ENCODE data around the gene SH3PXD2B. TPM values are rescaled to one million over a fixed set of nuclear protein-coding genes. Genes with fewer than 3 reads are reported as not detected.

Gene SH3PXD2B
- total and polyA plus RNA-seq, 2 of the 13 experiments (the other 11 are each of a cell fraction or from before 2014, with no cell fraction given): 3.4 to 4.6 TPM

- no peak for TF ChIP-seq AHDC1 (CRISPR knock-in tag; IDR thresholded peaks at IDR 0.05; ENCODE audit: borderline replicate concordance)
- no peak for TF ChIP-seq ZNF850 (CRISPR knock-in tag; conservative IDR thresholded peaks at IDR 0.05)
- TF ChIP-seq SMARCE1 (IDR thresholded peaks at IDR 0.05; ENCODE audit: borderline replicate concordance): no peak
- TF ChIP-seq TFAP4 (IDR thresholded peaks at IDR 0.05; ENCODE audit: borderline replicate concordance, low read depth): no peak
- TF ChIP-seq RNF219 (CRISPR knock-in tag; IDR thresholded peaks at IDR 0.05): no peak
- no peak; the same call in 1 of the 2 replicates for TF ChIP-seq ZNF740 (CRISPR knock-in tag; IDR thresholded peaks at IDR 0.05)
- no peak for TF ChIP-seq ZNF124 (CRISPR knock-in tag; IDR thresholded peaks at IDR 0.05)
- no peak for TF ChIP-seq ZFP1 (CRISPR knock-in tag; IDR thresholded peaks at IDR 0.05)
- peak; percentile 65; the same call in 1 of the 2 replicates for TF ChIP-seq SAP130 (CRISPR knock-in tag; IDR thresholded peaks at IDR 0.05; ENCODE audit: low read depth)
- TF ChIP-seq ARID2 (CRISPR knock-in tag; IDR thresholded peaks at IDR 0.05; ENCODE audit: borderline replicate concordance): 0 out of 2 replicates have a peak, but pooled peaks have one; percentile 73
- no peak for TF ChIP-seq MBNL3 (CRISPR knock-in tag; conservative IDR thresholded peaks at IDR 0.05)
- no peak; the same call in 1 of the 2 replicates for TF ChIP-seq IKZF5 (CRISPR knock-in tag; IDR thresholded peaks at IDR 0.05)
- TF ChIP-seq AHR (CRISPR knock-in tag; IDR thresholded peaks at IDR 0.05): 0 out of 2 replicates have a peak, but pooled peaks have one; percentile 29
- TF ChIP-seq MAX (IDR thresholded peaks at IDR 0.05): peak; percentile 13; the same call in 1 of the 2 replicates
- TF ChIP-seq ZNF569 (CRISPR knock-in tag; IDR thresholded peaks at IDR 0.05; ENCODE audit: borderline replicate concordance): no peak
- TF ChIP-seq MTF2 (CRISPR knock-in tag; IDR thresholded peaks at IDR 0.05; ENCODE audit: borderline replicate concordance): no peak
- no peak for TF ChIP-seq AKAP8 (CRISPR knock-in tag; IDR thresholded peaks at IDR 0.05)
- no peak for TF ChIP-seq ZMAT5 (CRISPR knock-in tag; IDR thresholded peaks at IDR 0.05; ENCODE audit: borderline replicate concordance, low read depth)
These were observed 171.1 kb downstream of the SH3PXD2B start, which contains the start of gene UBTD2 (continued) for GRCh38 chr5:172283020-172283861.
